ENCODE measurements around the gene S100A8.

Gene S100A8

DNA sequence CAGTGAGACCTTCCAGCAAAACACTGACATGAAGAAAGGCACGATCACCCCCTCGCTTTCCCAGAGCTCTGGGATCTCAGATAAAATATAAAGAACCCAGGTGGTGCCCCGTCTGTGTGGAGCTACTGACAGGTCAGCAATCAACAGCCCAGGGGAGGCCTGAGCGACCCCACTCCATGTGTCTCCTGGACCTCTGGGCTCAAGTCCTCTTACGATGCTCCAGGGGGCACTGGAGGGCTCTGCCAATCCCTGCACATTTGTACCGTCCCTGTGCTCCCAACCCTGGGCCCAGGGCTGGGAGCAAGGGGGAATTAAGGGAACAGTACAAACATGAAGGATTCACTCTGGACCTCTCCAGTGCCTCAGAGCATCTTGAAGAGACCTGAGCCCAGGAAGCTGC lies 37.9 kb upstream of the S100A8 start:
- H3K4me2 ChIP-seq (ENCODE audit: low read depth, low read length, poor library complexity, severe bottlenecking) = no peak overlapping the region
- no peaks in the 10 kb centered on the region for H3K9me2 ChIP-seq (replicated peaks; ENCODE audit: insufficient read depth, low read length)
- no peaks in the 10 kb centered on the region for H3K9me3 ChIP-seq (ENCODE audit: insufficient read depth, low read length)
- no peaks in the 10 kb centered on the region for H4K20me1 ChIP-seq (ENCODE audit: low read depth, low read length)
- no peak overlapping the region for H3K9ac ChIP-seq (ENCODE audit: low read length)
- H2AFZ ChIP-seq (ENCODE audit: low read depth, low read length, severe bottlenecking) = no peak overlapping the region
- no peaks in the 10 kb centered on the region for H3K36me3 ChIP-seq (ENCODE audit: low read length)
- no peaks in the 10 kb centered on the region for H3K79me2 ChIP-seq (ENCODE audit: insufficient read depth, low read length)
- H3F3A ChIP-seq (ENCODE audit: insufficient read depth) = no peaks in the 10 kb centered on the region
- TF ChIP-seq, protein P1, sequence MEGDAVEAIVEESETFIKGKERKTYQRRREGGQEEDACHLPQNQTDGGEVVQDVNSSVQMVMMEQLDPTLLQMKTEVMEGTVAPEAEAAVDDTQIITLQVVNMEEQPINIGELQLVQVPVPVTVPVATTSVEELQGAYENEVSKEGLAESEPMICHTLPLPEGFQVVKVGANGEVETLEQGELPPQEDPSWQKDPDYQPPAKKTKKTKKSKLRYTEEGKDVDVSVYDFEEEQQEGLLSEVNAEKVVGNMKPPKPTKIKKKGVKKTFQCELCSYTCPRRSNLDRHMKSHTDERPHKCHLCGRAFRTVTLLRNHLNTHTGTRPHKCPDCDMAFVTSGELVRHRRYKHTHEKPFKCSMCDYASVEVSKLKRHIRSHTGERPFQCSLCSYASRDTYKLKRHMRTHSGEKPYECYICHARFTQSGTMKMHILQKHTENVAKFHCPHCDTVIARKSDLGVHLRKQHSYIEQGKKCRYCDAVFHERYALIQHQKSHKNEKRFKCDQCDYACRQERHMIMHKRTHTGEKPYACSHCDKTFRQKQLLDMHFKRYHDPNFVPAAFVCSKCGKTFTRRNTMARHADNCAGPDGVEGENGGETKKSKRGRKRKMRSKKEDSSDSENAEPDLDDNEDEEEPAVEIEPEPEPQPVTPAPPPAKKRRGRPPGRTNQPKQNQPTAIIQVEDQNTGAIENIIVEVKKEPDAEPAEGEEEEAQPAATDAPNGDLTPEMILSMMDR (IDR thresholded peaks at IDR 0.05; ENCODE audit: insufficient read depth, low read length, poor library complexity, severe bottlenecking) = no peak
- no peaks in the 10 kb centered on the region for H3K27me3 ChIP-seq (ENCODE audit: low read length)
- H3K4me3 ChIP-seq (ENCODE audit: insufficient read depth, low read length, poor library complexity, severe bottlenecking) = no peak overlapping the region
- no peak overlapping the region for H3K27ac ChIP-seq (ENCODE audit: low read depth, low read length)

DNA sequence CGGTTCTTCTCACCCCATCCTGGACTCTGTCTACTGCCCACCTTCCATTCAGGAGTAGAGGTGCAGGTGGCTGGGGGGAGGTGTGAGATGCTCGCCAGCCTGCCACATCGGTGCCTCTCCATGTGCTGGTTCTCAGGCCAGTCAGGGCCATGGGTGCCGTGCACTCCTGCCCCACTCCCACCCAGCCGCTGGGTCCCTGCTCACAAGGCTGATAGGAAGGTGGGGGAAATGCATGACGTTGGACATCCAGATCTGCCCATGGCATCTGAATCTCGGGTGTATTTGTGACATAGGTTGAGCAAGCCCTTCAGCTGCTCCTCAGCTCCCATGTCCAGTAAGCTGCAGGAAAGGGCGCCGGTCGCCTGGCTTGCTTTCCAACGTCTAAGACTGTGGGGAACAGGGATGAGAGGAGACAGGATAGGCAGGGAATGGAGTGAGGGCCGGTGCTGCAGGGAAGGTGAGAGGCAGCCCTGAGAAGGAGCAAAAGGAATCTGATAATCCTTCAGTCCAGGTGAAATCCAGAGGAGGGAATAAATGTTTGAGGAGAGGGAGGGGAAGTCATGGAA lies 37.3 kb upstream of the S100A8 start:
- H3K36me3 ChIP-seq (ENCODE audit: low read length) = no peaks in the 10 kb centered on the region
- no peak overlapping the region for H3K9ac ChIP-seq (ENCODE audit: low read length)
- H3K4me2 ChIP-seq (ENCODE audit: low read depth, low read length, poor library complexity, severe bottlenecking) = no peak overlapping the region
- H2AFZ ChIP-seq (ENCODE audit: low read depth, low read length, severe bottlenecking) = no peak overlapping the region
- TF ChIP-seq, protein P1 (IDR thresholded peaks at IDR 0.05; ENCODE audit: insufficient read depth, low read length, poor library complexity, severe bottlenecking) = no peak
- TF ChIP-seq EZH2phosphoT487 (conservative IDR thresholded peaks at IDR 0.05; ENCODE audit: low read length) = no peak
- H3K27ac ChIP-seq (ENCODE audit: low read depth, low read length) = no peak overlapping the region
- H3K27me3 ChIP-seq (ENCODE audit: low read length) = no peaks in the 10 kb centered on the region
- no peak overlapping the region for H3K4me3 ChIP-seq (ENCODE audit: insufficient read depth, low read length, poor library complexity, severe bottlenecking)
- H3K9me2 ChIP-seq (replicated peaks; ENCODE audit: insufficient read depth, low read length) = no peaks in the 10 kb centered on the region
- H3K9me3 ChIP-seq (ENCODE audit: insufficient read depth, low read length) = no peaks in the 10 kb centered on the region
- no peaks in the 10 kb centered on the region for H4K20me1 ChIP-seq (ENCODE audit: low read depth, low read length)
- no peaks in the 10 kb centered on the region for H3F3A ChIP-seq (ENCODE audit: insufficient read depth)
- H3K79me2 ChIP-seq (ENCODE audit: insufficient read depth, low read length) = no peaks in the 10 kb centered on the region

DNA sequence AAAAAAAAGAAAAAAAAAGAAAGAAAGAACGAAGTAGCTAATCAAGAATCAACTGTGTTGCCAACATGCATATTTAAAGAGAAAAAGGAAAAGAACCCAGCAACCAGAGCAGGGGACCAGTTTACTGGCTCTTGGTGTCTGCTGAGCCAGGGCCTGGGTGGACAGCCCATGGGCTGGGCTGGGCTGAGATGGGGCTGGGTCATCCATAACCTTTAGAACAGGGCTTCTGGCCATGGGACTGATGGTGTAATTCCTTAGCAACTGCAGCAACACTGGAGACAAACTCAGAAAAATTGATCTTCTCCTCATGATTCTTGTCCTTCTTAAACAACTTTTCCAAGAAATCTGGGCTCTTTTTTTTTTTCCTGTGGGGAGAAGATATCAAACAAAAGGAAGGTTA lies 35.9 kb upstream of the S100A8 start:
- H3K79me2 ChIP-seq (ENCODE audit: insufficient read depth, low read length) = no peaks in the 10 kb centered on the region

More for the DNA sequence above, 35.9 kb upstream of the S100A8 start:
- Histone ChIP-seq H3K27ac (ENCODE audit: low read depth, low read length) (no peak overlapping the region), H3F3A (ENCODE audit: insufficient read depth) (no peaks in the 10 kb centered on the region), H4K20me1 (ENCODE audit: low read depth, low read length) (no peaks in the 10 kb centered on the region), H3K4me3 (ENCODE audit: insufficient read depth, low read length, poor library complexity, severe bottlenecking) (no peak overlapping the region), H3K9ac (ENCODE audit: low read length) (no peak overlapping the region), H3K9me3 (ENCODE audit: insufficient read depth, low read length) (no peaks in the 10 kb centered on the region), H2AFZ (ENCODE audit: low read depth, low read length, severe bottlenecking) (no peak overlapping the region), H3K27me3 (ENCODE audit: low read length) (no peaks in the 10 kb centered on the region), H3K4me2 (ENCODE audit: low read depth, low read length, poor library complexity, severe bottlenecking) (no peak overlapping the region), H3K36me3 (ENCODE audit: low read length) (no peaks in the 10 kb centered on the region), H3K9me2 (replicated peaks; ENCODE audit: insufficient read depth, low read length) (no peaks in the 10 kb centered on the region)
- no peak for TF ChIP-seq EZH2phosphoT487 (conservative IDR thresholded peaks at IDR 0.05; ENCODE audit: low read length)
- TF ChIP-seq, protein P1 (IDR thresholded peaks at IDR 0.05; ENCODE audit: insufficient read depth, low read length, poor library complexity, severe bottlenecking) = no peak
